ENCODE results near the gene NEUROD2.

NEUROD2 gene

DNA sequence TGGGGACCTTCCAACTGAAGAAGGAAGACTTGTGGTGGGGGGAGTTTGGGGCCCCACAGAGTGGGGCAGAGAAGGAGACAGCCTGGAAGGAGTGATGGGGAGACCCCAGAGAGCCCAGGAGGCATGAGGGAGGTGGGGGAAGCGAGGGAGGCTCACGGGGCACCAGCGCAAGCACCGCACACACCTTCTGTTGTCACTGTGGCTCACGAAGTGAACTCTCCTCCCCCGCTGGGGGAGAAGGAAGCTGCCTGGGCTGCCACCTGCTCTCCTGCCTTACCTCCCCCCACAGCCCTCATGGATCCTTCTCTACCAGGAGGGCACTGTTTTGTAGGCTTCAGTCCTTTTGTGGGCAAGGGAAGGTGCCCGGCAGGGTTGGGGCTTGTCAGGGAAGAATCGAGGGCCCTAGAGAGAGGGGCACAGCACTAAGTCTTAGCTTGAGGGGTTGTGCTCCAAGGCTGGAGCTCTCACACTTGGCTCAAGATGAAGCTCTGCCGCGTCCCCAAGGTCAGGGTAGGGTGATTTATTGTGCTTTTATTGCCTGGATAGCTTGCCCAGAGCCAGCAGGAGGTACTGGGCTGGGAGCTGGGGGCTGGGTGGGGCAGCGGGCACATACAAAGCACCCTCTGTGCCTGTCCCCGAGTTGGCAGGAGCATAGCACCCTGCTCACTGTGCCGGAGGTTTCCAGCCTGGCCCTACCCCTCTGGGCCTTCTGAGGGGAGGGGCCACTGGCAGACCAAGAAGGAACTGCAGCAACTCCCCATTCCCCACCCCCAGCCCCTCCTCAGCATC, 24.6 kb upstream of the NEUROD2 start:
- Histone ChIP-seq H3K4me1 (ENCODE audit: control insufficient read depth, insufficient read depth, low read length) (peaks cover 8% of the 10 kb centered on the region), H3K4me2 (ENCODE audit: low read length) (no peak overlapping the region), H3K4me3 (ENCODE audit: low read length) (no peak overlapping the region), H3K9ac (ENCODE audit: low read depth, low read length) (no peak overlapping the region), H3K27me3 (ENCODE audit: control insufficient read depth, insufficient read depth, low read length) (peaks cover 43% of the 10 kb centered on the region), H3K36me3 (ENCODE audit: insufficient read depth, low read length) (no peaks in the 10 kb centered on the region), H3K9me3 (replicated peaks; ENCODE audit: low read length) (no peaks in the 10 kb centered on the region)

DNA sequence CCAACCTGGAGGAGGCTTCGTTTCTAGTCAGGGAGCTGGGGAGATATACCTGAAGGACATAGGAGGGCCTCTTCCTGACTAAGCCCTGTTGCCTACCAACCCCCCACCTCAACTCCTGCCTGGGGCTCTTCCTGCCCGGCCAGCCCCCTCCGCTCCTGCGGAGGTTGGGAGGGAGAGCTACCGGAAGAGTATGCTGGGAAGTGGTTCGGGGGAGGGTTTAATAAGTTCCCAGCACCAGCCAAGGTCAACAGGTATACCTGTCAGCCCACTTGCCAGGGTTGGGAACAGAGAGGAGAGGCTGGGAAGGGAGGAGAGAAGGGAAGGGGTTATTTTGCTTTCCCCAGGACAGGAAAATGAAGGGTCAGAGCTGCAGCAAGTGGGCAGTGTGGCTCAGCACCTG, 23.7 kb upstream of the NEUROD2 start:
- H3K4me2 ChIP-seq (ENCODE audit: low read length): no peak overlapping the region
- no peak overlapping the region for H3K9ac ChIP-seq (ENCODE audit: low read depth, low read length)
- H3K4me3 ChIP-seq (ENCODE audit: low read length): no peak overlapping the region
- peaks cover 9% of the 10 kb centered on the region for H3K4me1 ChIP-seq (ENCODE audit: control insufficient read depth, insufficient read depth, low read length)
- no peaks in the 10 kb centered on the region for H3K36me3 ChIP-seq (ENCODE audit: insufficient read depth, low read length)
- H3K27me3 ChIP-seq (ENCODE audit: control insufficient read depth, insufficient read depth, low read length): peaks cover 52% of the 10 kb centered on the region
- no peaks in the 10 kb centered on the region for H3K9me3 ChIP-seq (replicated peaks; ENCODE audit: low read length)

DNA sequence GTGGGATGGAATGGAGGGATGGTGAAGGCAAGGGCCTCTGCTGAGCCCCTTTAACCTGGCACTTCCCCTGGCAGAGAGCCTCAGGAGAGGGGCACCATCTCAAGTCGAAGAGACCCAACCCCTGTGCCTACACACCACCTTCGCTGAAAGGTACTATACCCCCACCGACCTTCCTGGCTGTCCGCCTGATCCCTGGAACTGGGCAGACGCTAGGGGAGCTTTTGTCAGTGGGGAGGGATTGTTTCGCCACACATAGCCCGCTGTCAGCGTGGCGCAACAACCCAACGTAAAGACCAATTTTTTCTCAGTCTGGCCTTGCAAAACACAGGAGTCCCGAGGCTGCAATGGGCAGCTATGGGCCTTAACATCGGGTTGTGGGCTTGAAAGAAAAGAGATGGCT, 22.2 kb upstream of the NEUROD2 start:
- H3K4me1 ChIP-seq (ENCODE audit: control insufficient read depth, insufficient read depth, low read length): peaks cover 5% of the 10 kb centered on the region
- H3K36me3 ChIP-seq (ENCODE audit: insufficient read depth, low read length): no peaks in the 10 kb centered on the region
- H3K9ac ChIP-seq (ENCODE audit: low read depth, low read length): no peak overlapping the region
- H3K4me3 ChIP-seq (ENCODE audit: low read length): no peak overlapping the region
- H3K9me3 ChIP-seq (replicated peaks; ENCODE audit: low read length): no peaks in the 10 kb centered on the region
- peaks cover 67% of the 10 kb centered on the region for H3K27me3 ChIP-seq (ENCODE audit: control insufficient read depth, insufficient read depth, low read length)
- no peak overlapping the region for H3K4me2 ChIP-seq (ENCODE audit: low read length)

DNA sequence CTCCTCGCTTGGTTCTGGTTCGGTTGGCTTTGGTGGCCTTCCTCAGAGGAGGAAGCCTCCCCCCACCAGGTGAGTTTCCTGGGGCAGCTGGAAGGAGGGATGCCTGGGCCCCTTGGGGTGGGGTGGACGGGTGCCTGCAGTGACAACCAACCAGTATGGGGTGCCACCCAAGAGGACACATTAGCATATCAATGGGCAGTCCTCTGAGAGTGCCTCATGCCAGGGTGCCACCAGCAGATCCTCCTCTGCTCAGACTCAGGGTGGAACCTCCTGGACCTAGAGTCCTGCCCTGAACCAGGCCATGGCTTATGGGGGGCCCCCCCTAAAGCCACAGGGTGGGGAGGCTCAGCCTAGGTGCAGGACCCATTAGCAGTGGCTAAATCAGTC, 21.8 kb upstream of the NEUROD2 start:
- no peaks in the 10 kb centered on the region for H3K9me3 ChIP-seq (replicated peaks; ENCODE audit: low read length)
- H3K9ac ChIP-seq (ENCODE audit: low read depth, low read length): no peak overlapping the region
- H3K4me1 ChIP-seq (ENCODE audit: control insufficient read depth, insufficient read depth, low read length): peaks cover 5% of the 10 kb centered on the region
- peaks cover 71% of the 10 kb centered on the region for H3K27me3 ChIP-seq (ENCODE audit: control insufficient read depth, insufficient read depth, low read length)
- H3K36me3 ChIP-seq (ENCODE audit: insufficient read depth, low read length): no peaks in the 10 kb centered on the region
- H3K4me3 ChIP-seq (ENCODE audit: low read length): no peak overlapping the region
- no peak overlapping the region for H3K4me2 ChIP-seq (ENCODE audit: low read length)

DNA sequence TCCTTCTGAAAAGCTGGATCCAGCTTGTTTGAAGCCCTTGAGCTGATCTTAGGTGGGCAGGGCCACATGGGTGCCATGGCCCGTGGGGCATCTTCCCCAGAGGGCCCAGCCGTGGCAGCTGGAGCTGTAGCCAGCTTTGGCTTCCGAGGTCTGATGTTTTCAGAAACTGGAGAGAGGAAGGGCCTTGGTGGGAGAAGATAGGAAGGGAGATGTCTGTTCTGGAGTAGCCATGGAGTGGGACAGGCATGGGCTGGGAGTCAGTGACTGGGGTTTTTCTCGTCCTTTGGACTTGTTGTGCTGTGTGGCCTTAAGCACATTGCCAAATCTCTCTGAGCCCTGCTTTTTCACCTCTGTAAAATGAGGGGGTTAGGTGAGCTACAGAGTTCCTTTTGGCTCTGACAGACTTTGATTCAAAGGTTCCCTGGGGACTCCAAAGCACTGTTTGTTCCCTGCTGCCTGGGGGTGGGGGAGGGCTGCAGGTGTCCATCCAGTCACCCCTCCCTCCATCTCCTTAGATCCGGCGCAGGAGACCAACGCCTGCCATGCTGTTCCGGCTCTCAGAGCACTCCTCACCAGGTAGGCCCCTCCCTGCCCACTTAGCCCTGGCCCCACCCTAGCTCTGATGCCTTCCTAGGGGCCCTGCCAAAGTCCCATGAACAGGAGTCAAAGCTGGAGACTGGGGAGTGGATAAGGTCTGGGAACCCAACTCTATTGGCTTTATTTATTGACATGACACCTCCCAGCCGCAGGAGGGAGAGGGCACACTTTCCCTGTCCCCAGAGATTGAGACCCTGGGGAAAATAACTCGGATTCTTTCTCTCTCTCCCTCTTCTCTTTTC, 21.2 kb upstream of the NEUROD2 start:
- Histone ChIP-seq H3K4me1 (ENCODE audit: control insufficient read depth, insufficient read depth, low read length) (peaks cover 5% of the 10 kb centered on the region), H3K9me3 (replicated peaks; ENCODE audit: low read length) (no peaks in the 10 kb centered on the region), H3K4me3 (ENCODE audit: low read length) (no peak overlapping the region), H3K27me3 (ENCODE audit: control insufficient read depth, insufficient read depth, low read length) (peaks cover 73% of the 10 kb centered on the region), H3K36me3 (ENCODE audit: insufficient read depth, low read length) (no peaks in the 10 kb centered on the region), H3K9ac (ENCODE audit: low read depth, low read length) (no peak overlapping the region), H3K4me2 (ENCODE audit: low read length) (no peak overlapping the region)

DNA sequence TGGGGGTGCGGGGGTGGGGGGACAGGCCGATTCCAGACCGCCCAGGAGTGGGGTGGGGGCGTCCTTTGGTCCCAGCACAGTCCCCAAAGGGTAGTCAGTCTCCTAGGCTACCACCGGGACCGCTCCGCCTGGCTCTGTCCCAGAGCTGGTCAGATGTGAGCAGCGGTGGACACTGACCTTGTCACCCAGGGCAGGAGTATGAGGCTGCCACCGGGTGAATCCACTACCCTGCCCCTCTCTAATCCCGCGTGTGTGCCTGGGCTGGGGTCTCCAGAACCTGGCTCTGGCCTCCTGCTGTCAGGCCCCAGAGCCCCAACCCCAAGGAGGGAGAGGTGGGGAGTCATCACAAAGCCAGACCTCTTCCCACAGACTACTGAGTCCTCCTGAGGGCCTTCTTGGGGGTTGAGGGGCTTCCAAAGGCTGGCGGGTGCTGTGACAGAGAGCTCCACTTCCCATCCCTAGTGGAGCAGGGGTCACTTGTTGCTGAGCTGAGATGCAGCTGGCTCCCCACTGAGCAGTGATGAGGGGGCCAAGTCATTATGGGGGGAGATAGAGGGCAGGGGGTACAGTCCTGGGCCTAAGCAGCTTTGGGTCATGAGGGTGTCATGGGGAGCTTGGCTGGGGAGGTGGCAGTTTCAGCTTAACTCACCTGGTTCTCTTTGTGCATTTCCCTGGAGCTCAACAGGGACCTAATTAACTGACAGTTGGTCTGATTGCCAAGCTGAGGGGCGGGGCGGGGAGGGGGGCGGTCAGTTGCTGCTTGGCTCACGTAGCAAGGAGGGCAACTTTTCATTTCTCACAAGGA, 20.2 kb upstream of the NEUROD2 start:
- Histone ChIP-seq H3K4me2 (ENCODE audit: low read length) (no peak overlapping the region), H3K4me1 (ENCODE audit: control insufficient read depth, insufficient read depth, low read length) (peaks cover 9% of the 10 kb centered on the region), H3K9ac (ENCODE audit: low read depth, low read length) (no peak overlapping the region), H3K27me3 (ENCODE audit: control insufficient read depth, insufficient read depth, low read length) (peaks cover 73% of the 10 kb centered on the region), H3K4me3 (ENCODE audit: low read length) (no peak overlapping the region), H3K36me3 (ENCODE audit: insufficient read depth, low read length) (no peaks in the 10 kb centered on the region), H3K9me3 (replicated peaks; ENCODE audit: low read length) (no peaks in the 10 kb centered on the region)

DNA sequence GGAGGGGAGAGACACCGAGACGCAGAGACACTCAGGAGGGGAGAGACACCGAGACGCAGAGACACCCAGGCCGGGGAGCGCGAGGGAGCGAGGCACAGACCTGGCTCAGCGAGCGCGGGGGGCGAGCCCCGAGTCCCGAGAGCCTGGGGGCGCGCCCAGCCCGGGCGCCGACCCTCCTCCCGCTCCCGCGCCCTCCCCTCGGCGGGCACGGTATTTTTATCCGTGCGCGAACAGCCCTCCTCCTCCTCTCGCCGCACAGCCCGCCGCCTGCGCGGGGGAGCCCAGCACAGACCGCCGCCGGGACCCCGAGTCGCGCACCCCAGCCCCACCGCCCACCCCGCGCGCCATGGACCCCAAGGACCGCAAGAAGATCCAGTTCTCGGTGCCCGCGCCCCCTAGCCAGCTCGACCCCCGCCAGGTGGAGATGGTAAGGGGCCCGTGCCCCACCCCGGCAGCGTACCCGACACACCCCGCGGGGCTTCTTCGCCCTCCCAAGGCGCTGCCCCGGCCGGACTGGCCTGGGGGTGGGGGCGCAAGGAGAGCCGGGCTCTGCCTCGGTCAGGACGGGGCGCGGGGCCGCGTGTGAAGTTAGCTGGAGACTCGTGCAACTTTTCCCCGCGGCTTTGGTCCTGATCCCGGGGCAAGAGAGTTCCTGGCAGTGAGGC, 19.5 kb upstream of the NEUROD2 start:
- Histone ChIP-seq H3K9me3 (replicated peaks; ENCODE audit: low read length) (no peaks in the 10 kb centered on the region), H3K4me1 (ENCODE audit: control insufficient read depth, insufficient read depth, low read length) (peaks cover 9% of the 10 kb centered on the region), H3K36me3 (ENCODE audit: insufficient read depth, low read length) (no peaks in the 10 kb centered on the region), H3K4me2 (ENCODE audit: low read length) (peak overlapping the region; percentile 78), H3K9ac (ENCODE audit: low read depth, low read length) (no peak overlapping the region), H3K4me3 (ENCODE audit: low read length) (peak overlapping the region; percentile 42), H3K27me3 (ENCODE audit: control insufficient read depth, insufficient read depth, low read length) (peaks cover 68% of the 10 kb centered on the region)

DNA sequence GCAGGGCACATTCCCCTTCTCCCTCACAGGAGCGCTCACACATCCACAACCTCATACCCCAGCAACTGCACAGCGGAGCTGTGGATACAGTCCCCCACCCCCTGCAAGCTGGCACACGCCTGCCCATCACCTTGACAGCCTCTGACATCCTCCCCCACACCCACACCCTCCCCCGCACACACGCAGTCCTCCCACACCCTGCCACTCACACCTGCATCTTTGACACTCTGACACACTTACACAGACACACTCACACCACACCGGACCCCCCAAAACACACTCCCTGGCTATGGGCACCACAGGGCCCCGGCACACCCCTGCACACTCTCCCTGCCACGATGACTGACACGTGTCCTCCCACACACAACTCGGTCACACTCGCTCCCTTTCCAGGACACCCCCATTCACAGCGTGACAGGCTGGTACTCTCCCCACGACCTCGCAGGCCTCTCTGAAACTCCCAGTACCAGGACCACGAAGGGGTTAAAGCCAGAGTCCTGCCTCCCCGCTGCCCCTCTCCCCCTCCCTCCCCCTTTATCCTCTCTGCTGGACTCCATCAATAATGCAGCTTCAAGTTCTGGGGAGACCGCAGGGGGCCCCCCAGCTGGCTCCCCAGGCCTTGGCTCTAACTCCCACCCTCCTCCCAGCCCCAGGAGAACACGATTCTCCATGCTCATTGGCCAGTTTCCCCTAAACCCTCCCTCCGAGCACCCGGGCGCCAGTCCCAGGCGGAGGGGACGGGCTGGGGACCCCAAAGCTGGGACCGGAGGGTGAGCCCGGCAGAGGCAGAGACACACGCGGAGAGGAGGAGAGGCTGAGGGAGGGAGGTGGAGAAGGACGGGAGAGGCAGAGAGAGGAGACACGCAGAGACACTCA, 18.7 kb upstream of the NEUROD2 start, which contains the start of gene PPP1R1B:
TSS of gene PPP1R1B (plus strand) at position 782 of the 876 bp plus-strand sequence. CDS start 441 bp downstream, outside the sequence.
- no peak within 1 kb of the TSS for H3K9ac ChIP-seq (ENCODE audit: low read depth, low read length)
- H3K4me2 ChIP-seq (ENCODE audit: low read length): peak within 1 kb of the TSS; percentile 78
- peak within 1 kb of the TSS; percentile 42 for H3K4me3 ChIP-seq (ENCODE audit: low read length)
- H3K4me1 ChIP-seq (ENCODE audit: control insufficient read depth, insufficient read depth, low read length): peaks cover 9% of the 10 kb centered on the region
- no peaks in the 10 kb centered on the region for H3K36me3 ChIP-seq (ENCODE audit: insufficient read depth, low read length)
- peaks cover 65% of the 10 kb centered on the region for H3K27me3 ChIP-seq (ENCODE audit: control insufficient read depth, insufficient read depth, low read length)
- H3K9me3 ChIP-seq (replicated peaks; ENCODE audit: low read length): no peaks in the 10 kb centered on the region

DNA sequence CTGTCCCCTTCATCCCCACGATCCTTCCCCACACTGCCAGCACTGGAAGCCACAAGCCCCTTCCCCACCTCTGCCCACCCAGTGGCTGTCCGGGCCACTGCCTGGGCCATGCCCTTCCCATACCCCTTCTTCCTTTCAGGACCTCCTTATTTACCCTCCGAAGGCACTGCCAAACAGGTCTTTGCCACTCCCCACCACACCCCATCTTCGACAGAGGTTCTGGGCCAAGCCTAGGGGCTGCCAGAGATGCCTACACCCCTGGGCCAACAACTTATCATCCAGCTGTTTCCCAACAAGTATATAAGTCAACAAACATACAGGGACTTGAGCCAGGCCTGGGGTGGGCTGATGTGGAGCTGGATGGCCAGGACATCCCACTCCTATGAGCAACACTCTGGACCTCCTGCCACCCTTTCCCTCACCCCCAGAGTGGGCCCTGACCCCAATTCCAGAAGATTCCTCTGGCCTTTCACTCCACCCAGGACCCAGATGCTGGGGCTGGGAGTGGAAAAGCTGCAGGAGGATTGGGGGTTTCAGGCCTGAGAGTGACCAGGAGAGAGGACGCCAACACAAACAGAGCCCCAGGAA, 17.6 kb upstream of the NEUROD2 start:
- no peaks in the 10 kb centered on the region for H3K9me3 ChIP-seq (replicated peaks; ENCODE audit: low read length)
- no peak overlapping the region for H3K4me3 ChIP-seq (ENCODE audit: low read length)
- H3K9ac ChIP-seq (ENCODE audit: low read depth, low read length): no peak overlapping the region
- H3K36me3 ChIP-seq (ENCODE audit: insufficient read depth, low read length): no peaks in the 10 kb centered on the region
- peaks cover 66% of the 10 kb centered on the region for H3K27me3 ChIP-seq (ENCODE audit: control insufficient read depth, insufficient read depth, low read length)
- peaks cover 9% of the 10 kb centered on the region for H3K4me1 ChIP-seq (ENCODE audit: control insufficient read depth, insufficient read depth, low read length)
- H3K4me2 ChIP-seq (ENCODE audit: low read length): no peak overlapping the region

DNA sequence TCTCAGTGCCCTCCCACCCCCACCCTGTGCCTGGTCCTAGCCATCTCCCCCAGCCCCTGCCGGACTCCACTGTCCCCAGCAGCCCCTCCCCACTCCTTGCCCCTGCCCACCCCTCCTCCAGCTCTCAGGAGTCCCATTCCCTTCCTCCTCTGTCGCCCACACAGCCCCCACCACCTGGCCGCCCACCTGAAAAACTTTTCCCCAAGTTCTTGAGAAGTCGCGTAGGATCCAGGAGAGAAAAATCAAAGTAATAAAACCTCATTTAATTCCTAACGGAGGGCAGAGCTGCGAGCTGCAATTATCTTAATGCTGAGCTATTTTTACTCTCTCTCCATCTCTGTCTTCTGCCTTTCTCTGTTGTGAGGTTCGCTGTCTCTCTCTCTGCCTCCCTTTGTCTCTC, 16.6 kb upstream of the NEUROD2 start:
- peaks cover 60% of the 10 kb centered on the region for H3K27me3 ChIP-seq (ENCODE audit: control insufficient read depth, insufficient read depth, low read length)
- no peak overlapping the region for H3K4me2 ChIP-seq (ENCODE audit: low read length)
- no peaks in the 10 kb centered on the region for H3K9me3 ChIP-seq (replicated peaks; ENCODE audit: low read length)
- H3K36me3 ChIP-seq (ENCODE audit: insufficient read depth, low read length): no peaks in the 10 kb centered on the region
- peaks cover 9% of the 10 kb centered on the region for H3K4me1 ChIP-seq (ENCODE audit: control insufficient read depth, insufficient read depth, low read length)
- H3K4me3 ChIP-seq (ENCODE audit: low read length): no peak overlapping the region
- no peak overlapping the region for H3K9ac ChIP-seq (ENCODE audit: low read depth, low read length)

Data from skeletal muscle satellite cell (primary cell).